ENCODE measurements around the gene FBLL1.
"Not testable (repeated sequence)": the region's sequence is repeated elsewhere in the genome, so short reads cannot be mapped to it uniquely, and the experiment has no call there.

The FBLL1 gene

GRCh38 chr5:168553377-168554130 lies 24.4 kb downstream of the FBLL1 start:
- no peak for DNase-seq

GRCh38 chr5:168557389-168557788 lies 28.3 kb downstream of the FBLL1 start:
- no peak for DNase-seq

- DNase-seq: no peak
Observed at GRCh38 chr5:168562279-168562678, 33.2 kb downstream of the FBLL1 start.

- DNase-seq: no peak
Observed at GRCh38 chr5:168563959-168564358, 34.9 kb downstream of the FBLL1 start.

GRCh38 chr5:168568738-168569137 lies 39.6 kb downstream of the FBLL1 start:
- DNase-seq: no peak

- no peak for DNase-seq
Observed at GRCh38 chr5:168570490-168571328, 41.6 kb downstream of the FBLL1 start.

- DNase-seq: not testable (repeated sequence)
Observed at GRCh38 chr5:168573663-168574062, 44.6 kb downstream of the FBLL1 start.

- not testable (repeated sequence) for DNase-seq
Observed at GRCh38 chr5:168574156-168574555, 45.1 kb downstream of the FBLL1 start.

GRCh38 chr5:168575391-168576372 lies 46.6 kb downstream of the FBLL1 start:
- DNase-seq: no peak

GRCh38 chr5:168578006-168578405 lies 48.9 kb downstream of the FBLL1 start:
- DNase-seq: no peak

GRCh38 chr5:168578538-168579487 lies 49.7 kb downstream of the FBLL1 start, which contains the start of gene PANK3:
Gene PANK3 (minus strand): TSS chr5:168579368. CDS start chr5:168579283, 85 bp downstream.
- DNase-seq: peak; percentile 27

GRCh38 chr5:168579488-168580226 lies 50.6 kb downstream of the FBLL1 start:
- peak; percentile 96 for DNase-seq

- DNase-seq: no peak
Observed at GRCh38 chr5:168580227-168580508, 51.1 kb downstream of the FBLL1 start.
